ENCODE results near the gene NCF2. TPM values are rescaled to one million over a fixed set of nuclear protein-coding genes. Genes with fewer than 3 reads are reported as not detected.
A peak's percentile ranks its signal among the peaks of the same experiment; 100 is the strongest.
"Not testable (repeated sequence)": the region's sequence is repeated elsewhere in the genome, so short reads cannot be mapped to it uniquely, and the experiment has no call there.

Gene NCF2
- total RNA-seq, 2 experiments from 2014 or later, result 6.0 to 9.8 TPM

- peak overlapping the region; percentile 1 for H3K27ac Mint-ChIP-seq
- no peaks in the 10 kb centered on the region for H3K27me3 Mint-ChIP-seq
- peaks cover 45% of the 10 kb centered on the region for H3K4me1 Mint-ChIP-seq
- ATAC-seq (no peak), DNase-seq (no peak)
- H3K9me3 Mint-ChIP-seq (ENCODE audit: low read depth), result no peaks in the 10 kb centered on the region
- CTCF ChIA-PET, result interaction anchor here (5.5 kb wide), 1 partner anchor 23 kb away, joined by 38 read pairs; the partner anchor contains the start of gene APOBEC4
- peak overlapping the region; percentile 17 for H3K4me3 Mint-ChIP-seq
- peaks cover 54% of the 10 kb centered on the region for H3K36me3 Mint-ChIP-seq
Measured at GRCh38 chr1:183630748-183631147, 40.5 kb upstream of the NCF2 start.

GRCh38 chr1:183628537-183628936, 38.3 kb upstream of the NCF2 start:
- CTCF ChIA-PET, result interaction anchor here (0.7 kb wide), 1 partner anchor 75 kb away, joined by 3 read pairs; no protein-coding TSS in a partner anchor
- H3K36me3 Mint-ChIP-seq, result peaks cover 52% of the 10 kb centered on the region
- no peak overlapping the region for H3K4me3 Mint-ChIP-seq
- H3K27ac Mint-ChIP-seq, result peak overlapping the region; percentile 10
- DNase-seq (no peak), ATAC-seq (no peak)
- no peaks in the 10 kb centered on the region for H3K9me3 Mint-ChIP-seq (ENCODE audit: low read depth)
- H3K4me1 Mint-ChIP-seq, result peaks cover 43% of the 10 kb centered on the region
- H3K27me3 Mint-ChIP-seq, result no peaks in the 10 kb centered on the region

GRCh38 chr1:183626236-183626635, 36.0 kb upstream of the NCF2 start:
- CTCF ChIA-PET, result interaction anchor here (1.8 kb wide), 1 partner anchor 22 kb away, joined by 6 read pairs; no protein-coding TSS in a partner anchor
- DNase-seq; H3K27ac Mint-ChIP-seq; H3K4me3 Mint-ChIP-seq; ATAC-seq; H3K9me3 Mint-ChIP-seq (ENCODE audit: low read depth); H3K27me3 Mint-ChIP-seq: not testable (repeated sequence)
- H3K4me1 Mint-ChIP-seq, result peaks cover 28% of the 10 kb centered on the region
- H3K36me3 Mint-ChIP-seq, result peaks cover 43% of the 10 kb centered on the region

GRCh38 chr1:183622884-183623785, 32.9 kb upstream of the NCF2 start:
- Mint-ChIP-seq H3K4me3 (no peak overlapping the region), H3K27ac (no peak overlapping the region), H3K4me1 (peaks cover 4% of the 10 kb centered on the region), H3K36me3 (peaks cover 17% of the 10 kb centered on the region), H3K9me3 (ENCODE audit: low read depth) (no peaks in the 10 kb centered on the region), H3K27me3 (no peaks in the 10 kb centered on the region)
- CTCF ChIA-PET, result interaction anchor here (2.2 kb wide), 1 partner anchor 11 kb away, joined by 7 read pairs; no protein-coding TSS in a partner anchor
- ATAC-seq, result peak; percentile 85
- peak; percentile 64 for DNase-seq

GRCh38 chr1:183622013-183622412, 31.8 kb upstream of the NCF2 start:
- Mint-ChIP-seq H3K9me3 (ENCODE audit: low read depth) (no peaks in the 10 kb centered on the region), H3K4me3 (no peak overlapping the region), H3K27me3 (no peaks in the 10 kb centered on the region), H3K27ac (no peak overlapping the region), H3K36me3 (peaks cover 14% of the 10 kb centered on the region), H3K4me1 (no peaks in the 10 kb centered on the region)
- ATAC-seq (no peak), DNase-seq (no peak)
- CTCF ChIA-PET, result no interaction called here

GRCh38 chr1:183620311-183620710, 30.1 kb upstream of the NCF2 start:
- no peak for ATAC-seq
- Mint-ChIP-seq H3K36me3 (peaks cover 12% of the 10 kb centered on the region), H3K4me3 (no peak overlapping the region), H3K9me3 (ENCODE audit: low read depth) (no peaks in the 10 kb centered on the region), H3K4me1 (no peaks in the 10 kb centered on the region), H3K27ac (no peak overlapping the region), H3K27me3 (no peaks in the 10 kb centered on the region)
- no peak for DNase-seq
- CTCF ChIA-PET, result no interaction called here

- ATAC-seq, result no peak
- Mint-ChIP-seq H3K27me3 (no peaks in the 10 kb centered on the region), H3K36me3 (peaks cover 8% of the 10 kb centered on the region), H3K4me3 (no peak overlapping the region), H3K9me3 (ENCODE audit: low read depth) (no peaks in the 10 kb centered on the region), H3K27ac (no peak overlapping the region), H3K4me1 (no peaks in the 10 kb centered on the region)
- no peak for DNase-seq
- CTCF ChIA-PET, result no interaction called here
Measured at GRCh38 chr1:183619781-183620180, 29.5 kb upstream of the NCF2 start.

GRCh38 chr1:183618202-183618601, 27.9 kb upstream of the NCF2 start:
- CTCF ChIA-PET; H3K36me3 Mint-ChIP-seq; H3K27me3 Mint-ChIP-seq; H3K4me3 Mint-ChIP-seq; H3K9me3 Mint-ChIP-seq (ENCODE audit: low read depth); H3K27ac Mint-ChIP-seq; ATAC-seq; H3K4me1 Mint-ChIP-seq; DNase-seq: not testable (repeated sequence)

- ATAC-seq; H3K27ac Mint-ChIP-seq; H3K27me3 Mint-ChIP-seq; H3K4me1 Mint-ChIP-seq; H3K9me3 Mint-ChIP-seq (ENCODE audit: low read depth); H3K4me3 Mint-ChIP-seq; CTCF ChIA-PET; H3K36me3 Mint-ChIP-seq; DNase-seq: not testable (repeated sequence)
Measured at GRCh38 chr1:183612975-183613374, 22.7 kb upstream of the NCF2 start.

GRCh38 chr1:183612407-183612806, 22.1 kb upstream of the NCF2 start:
- H3K36me3 Mint-ChIP-seq, result no peaks in the 10 kb centered on the region
- DNase-seq (no peak), ATAC-seq (no peak)
- H3K27me3 Mint-ChIP-seq, result peaks cover 2% of the 10 kb centered on the region
- no peaks in the 10 kb centered on the region for H3K4me1 Mint-ChIP-seq
- CTCF ChIA-PET, result no interaction called here
- H3K27ac Mint-ChIP-seq, result no peak overlapping the region
- no peaks in the 10 kb centered on the region for H3K9me3 Mint-ChIP-seq (ENCODE audit: low read depth)
- no peak overlapping the region for H3K4me3 Mint-ChIP-seq

GRCh38 chr1:183611021-183611420, 20.8 kb upstream of the NCF2 start:
- no peak overlapping the region for H3K27ac Mint-ChIP-seq
- H3K4me3 Mint-ChIP-seq, result no peak overlapping the region
- H3K27me3 Mint-ChIP-seq, result peaks cover 2% of the 10 kb centered on the region
- no peak for ATAC-seq
- DNase-seq, result no peak
- no peaks in the 10 kb centered on the region for H3K4me1 Mint-ChIP-seq
- CTCF ChIA-PET, result interaction anchor here (1.1 to 1.2 kb wide), 2 partner anchors 10 to 17 kb away, joined by 3 read pairs; no protein-coding TSS in a partner anchor
- no peaks in the 10 kb centered on the region for H3K36me3 Mint-ChIP-seq
- H3K9me3 Mint-ChIP-seq (ENCODE audit: low read depth), result no peaks in the 10 kb centered on the region

GRCh38 chr1:183609759-183610452, 19.6 kb upstream of the NCF2 start:
- CTCF ChIA-PET, result interaction anchor here (1.1 to 1.5 kb wide), 3 partner anchors 9 to 18 kb away, joined by 3 read pairs; no protein-coding TSS in a partner anchor
- no peak for ATAC-seq
- Mint-ChIP-seq H3K27me3 (peaks cover 10% of the 10 kb centered on the region), H3K9me3 (ENCODE audit: low read depth) (no peaks in the 10 kb centered on the region), H3K27ac (no peak overlapping the region), H3K4me3 (no peak overlapping the region), H3K36me3 (no peaks in the 10 kb centered on the region), H3K4me1 (peaks cover 3% of the 10 kb centered on the region)
- DNase-seq, result no peak

- Mint-ChIP-seq H3K36me3 (no peaks in the 10 kb centered on the region), H3K27ac (no peak overlapping the region), H3K27me3 (peaks cover 14% of the 10 kb centered on the region), H3K9me3 (ENCODE audit: low read depth) (no peaks in the 10 kb centered on the region), H3K4me3 (no peak overlapping the region), H3K4me1 (peaks cover 8% of the 10 kb centered on the region)
- CTCF ChIA-PET, result interaction anchor here (1.5 kb wide), 1 partner anchor 17 kb away, joined by 3 read pairs; no protein-coding TSS in a partner anchor
- ATAC-seq (no peak), DNase-seq (no peak)
Measured at GRCh38 chr1:183609313-183609712, 19.1 kb upstream of the NCF2 start.
